Activated CD4-positive, alpha-beta memory T cell treated with anti-CD3 and anti-CD28 coated beads for 36 hours (primary cell): ENCODE data around the gene UTS2. TPM values are rescaled to one million over a fixed set of nuclear protein-coding genes. Genes with fewer than 3 reads are reported as not detected.

Experiments
- CTCF ChIA-PET: fragments of 350-600 bp; sonication (Branson Sonifier 250); formaldehyde crosslinking; loops from one replicate; lab custom pipeline; 2021; ENCODE audit warnings: antibody characterized with exemption, inconsistent platforms; lab: Charles Lee
- POLR2A ChIA-PET: fragments of 350-600 bp; sonication (Branson Sonifier 250); formaldehyde crosslinking; loops from one replicate; lab custom pipeline; 2021; ENCODE audit warnings: antibody characterized with exemption; lab: Charles Lee
- DNase-seq: peaks from one replicate; pipeline ENCODE4 v3.0.0-alpha.2; 2020
- H3K27ac Mint-ChIP-seq: one replicate; pipeline ENCODE4 v1.8.0; 2021; ENCODE audit warnings: mixed read lengths
- H3K27me3 Mint-ChIP-seq: one replicate; pipeline ENCODE4 v1.8.0; 2021; ENCODE audit warnings: mixed read lengths
- H3K36me3 Mint-ChIP-seq: one replicate; pipeline ENCODE4 v1.8.0; 2021; ENCODE audit warnings: mixed read lengths
- H3K4me1 Mint-ChIP-seq: one replicate; pipeline ENCODE4 v1.8.0; 2021; ENCODE audit warnings: low read depth, mixed read lengths
- H3K4me3 Mint-ChIP-seq: one replicate; pipeline ENCODE4 v1.8.0; 2021; ENCODE audit warnings: mild to moderate bottlenecking, mixed read lengths
- H3K9me3 Mint-ChIP-seq: one replicate; pipeline ENCODE4 v1.8.0; 2021; ENCODE audit warnings: mixed read lengths
- intact Hi-C: fragments of 100-400 bp; cut with micrococcal nuclease; formaldehyde crosslinking; loops from one replicate; pipeline ENCODE4 v1.15.1; 2023
- total RNA-seq, 2 experiments: library from RNA; stranded (reverse); gene quantifications; one replicate each; pipeline ENCODE4 v1.2.3, GENCODE V29; 2021

UTS2 gene
- total RNA-seq, 2 experiments from 2014 or later, result not detected

DNA sequence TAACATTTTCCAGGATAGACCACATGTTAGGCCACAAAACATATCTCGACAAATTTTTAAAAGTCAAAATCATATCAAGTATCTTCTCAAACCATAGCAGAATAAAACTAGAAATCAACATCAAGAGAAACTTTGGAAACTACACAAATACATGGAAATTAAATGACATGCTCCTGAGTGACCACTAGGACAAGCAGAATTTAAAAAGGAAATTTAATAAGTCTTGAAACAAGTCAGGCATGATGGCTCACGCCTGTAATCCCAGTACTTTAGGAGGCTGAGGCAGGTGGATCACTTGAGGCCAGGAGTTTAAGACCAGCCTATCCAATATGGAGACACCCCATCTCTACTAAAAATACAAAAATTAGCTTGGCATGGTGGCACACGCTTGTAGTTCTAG lies 26.4 kb upstream of the UTS2 start:
- ChIA-PET POLR2A (no interaction called here), CTCF (no interaction called here)
- Mint-ChIP-seq H3K27ac (no peak overlapping the region), H3K9me3 (peaks cover 8% of the 10 kb centered on the region), H3K4me1 (no peaks in the 10 kb centered on the region), H3K4me3 (no peak overlapping the region), H3K36me3 (peaks cover 5% of the 10 kb centered on the region), H3K27me3 (peaks cover 7% of the 10 kb centered on the region)
- intact Hi-C loops, result no loop called here
- DNase-seq, result no peak

DNA sequence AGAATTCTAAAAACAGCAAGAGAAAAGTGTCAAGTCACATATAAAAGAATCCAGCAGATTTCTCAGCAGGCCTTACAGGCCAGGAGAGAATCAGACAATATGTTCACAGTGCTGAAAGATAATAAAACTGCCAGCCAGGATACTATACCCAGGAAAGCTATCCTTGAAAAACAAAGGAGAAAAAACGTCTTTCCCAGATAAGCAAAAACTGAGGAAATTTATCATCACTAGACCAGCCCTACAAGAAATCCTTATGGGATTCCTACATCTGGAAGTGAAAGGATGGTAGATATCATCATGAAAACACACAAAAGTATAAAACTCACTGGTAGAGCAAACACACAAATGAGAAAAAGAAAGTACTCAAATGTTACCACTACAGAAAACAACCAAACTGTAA lies 25.2 kb upstream of the UTS2 start:
- H3K27me3 Mint-ChIP-seq, result peaks cover 7% of the 10 kb centered on the region
- H3K36me3 Mint-ChIP-seq, result peaks cover 5% of the 10 kb centered on the region
- peaks cover 8% of the 10 kb centered on the region for H3K9me3 Mint-ChIP-seq
- DNase-seq, result no peak
- ChIA-PET CTCF (interaction anchor here (0.8 kb wide), 1 partner anchor 125 kb away, joined by 6 read pairs; no protein-coding TSS in a partner anchor), POLR2A (no interaction called here)
- intact Hi-C loops, result no loop called here
- H3K4me1 Mint-ChIP-seq, result no peaks in the 10 kb centered on the region
- H3K27ac Mint-ChIP-seq, result no peak overlapping the region
- no peak overlapping the region for H3K4me3 Mint-ChIP-seq

DNA sequence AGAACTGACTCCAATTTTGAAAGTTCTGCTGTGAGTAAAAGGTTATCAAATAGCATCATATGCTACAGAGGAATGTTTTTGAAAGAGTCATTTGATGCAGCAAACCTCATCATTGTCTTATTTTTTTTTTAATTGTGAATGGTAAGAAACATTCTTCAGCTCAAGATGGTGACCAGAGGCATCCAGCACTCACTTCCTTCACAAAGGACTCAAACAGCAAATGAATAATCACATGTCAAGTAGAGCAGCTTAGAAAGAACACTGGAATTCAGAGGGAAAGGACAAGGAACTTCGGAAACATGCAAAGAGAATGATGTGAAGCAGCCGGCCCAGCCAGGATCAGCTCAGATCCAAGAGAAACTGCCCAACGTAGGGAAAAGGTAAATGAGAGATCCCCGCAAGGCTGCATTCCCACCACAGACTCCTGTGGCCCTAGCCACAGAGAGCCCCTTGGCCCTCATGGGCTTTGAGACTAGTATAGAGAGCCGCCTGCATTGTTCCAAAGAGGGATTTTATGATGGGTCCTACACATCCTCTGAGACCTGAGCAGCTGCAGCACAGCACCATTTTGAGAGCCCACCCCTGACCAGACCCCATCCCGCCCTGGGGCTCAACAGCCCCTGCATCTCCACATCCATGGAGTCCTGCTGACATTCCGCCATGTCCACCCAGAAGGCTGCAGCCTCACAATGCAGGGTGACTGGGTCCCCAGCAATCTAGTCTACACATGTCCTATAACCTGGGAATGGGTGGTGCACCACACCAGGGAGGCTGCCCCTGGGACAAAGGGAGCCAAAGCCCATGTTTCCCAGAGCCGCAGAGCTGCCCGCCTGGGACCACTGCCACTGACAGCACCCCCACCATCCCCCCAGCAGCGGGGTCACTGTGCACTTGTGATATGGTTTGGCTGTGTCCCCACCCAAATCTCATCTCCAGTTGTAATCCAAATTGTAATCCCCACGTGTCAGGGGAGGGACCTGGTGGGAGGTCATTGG lies 21.2 kb upstream of the UTS2 start:
- intact Hi-C loops, result no loop called here
- DNase-seq, result no peak
- POLR2A ChIA-PET, result no interaction called here
- H3K27me3 Mint-ChIP-seq, result peaks cover 7% of the 10 kb centered on the region
- H3K4me1 Mint-ChIP-seq, result no peaks in the 10 kb centered on the region
- H3K27ac Mint-ChIP-seq, result no peak overlapping the region
- H3K9me3 Mint-ChIP-seq, result peaks cover 8% of the 10 kb centered on the region
- no peak overlapping the region for H3K4me3 Mint-ChIP-seq
- CTCF ChIA-PET, result interaction anchor here (0.6 kb wide), 1 partner anchor 878 kb away, joined by 5 read pairs; no protein-coding TSS in a partner anchor
- peaks cover 5% of the 10 kb centered on the region for H3K36me3 Mint-ChIP-seq

DNA sequence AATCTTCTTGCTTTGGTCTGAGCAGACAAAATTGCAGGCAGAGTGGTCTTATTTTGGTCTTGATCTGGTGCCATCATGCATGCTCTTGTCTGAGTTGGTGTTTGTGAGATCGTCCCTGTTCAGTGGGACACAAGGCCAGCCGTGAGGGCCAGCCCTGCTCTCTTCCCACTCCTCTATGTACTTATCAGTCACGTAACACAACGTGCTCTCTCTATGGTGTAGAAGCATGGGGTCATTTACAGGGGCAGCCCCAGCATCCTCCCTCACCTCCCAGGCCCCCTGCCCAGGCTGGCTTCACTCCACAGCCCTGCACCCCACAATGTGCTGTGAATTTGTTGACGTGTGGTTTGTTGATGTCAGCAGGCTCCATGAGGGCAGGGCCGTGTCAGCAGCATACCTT lies 18.3 kb upstream of the UTS2 start:
- Mint-ChIP-seq H3K4me3 (no peak overlapping the region), H3K9me3 (no peaks in the 10 kb centered on the region), H3K27me3 (peaks cover 2% of the 10 kb centered on the region), H3K4me1 (no peaks in the 10 kb centered on the region), H3K27ac (no peak overlapping the region), H3K36me3 (no peaks in the 10 kb centered on the region)
- intact Hi-C loops, result no loop called here
- ChIA-PET POLR2A (no interaction called here), CTCF (no interaction called here)
- DNase-seq, result no peak

DNA sequence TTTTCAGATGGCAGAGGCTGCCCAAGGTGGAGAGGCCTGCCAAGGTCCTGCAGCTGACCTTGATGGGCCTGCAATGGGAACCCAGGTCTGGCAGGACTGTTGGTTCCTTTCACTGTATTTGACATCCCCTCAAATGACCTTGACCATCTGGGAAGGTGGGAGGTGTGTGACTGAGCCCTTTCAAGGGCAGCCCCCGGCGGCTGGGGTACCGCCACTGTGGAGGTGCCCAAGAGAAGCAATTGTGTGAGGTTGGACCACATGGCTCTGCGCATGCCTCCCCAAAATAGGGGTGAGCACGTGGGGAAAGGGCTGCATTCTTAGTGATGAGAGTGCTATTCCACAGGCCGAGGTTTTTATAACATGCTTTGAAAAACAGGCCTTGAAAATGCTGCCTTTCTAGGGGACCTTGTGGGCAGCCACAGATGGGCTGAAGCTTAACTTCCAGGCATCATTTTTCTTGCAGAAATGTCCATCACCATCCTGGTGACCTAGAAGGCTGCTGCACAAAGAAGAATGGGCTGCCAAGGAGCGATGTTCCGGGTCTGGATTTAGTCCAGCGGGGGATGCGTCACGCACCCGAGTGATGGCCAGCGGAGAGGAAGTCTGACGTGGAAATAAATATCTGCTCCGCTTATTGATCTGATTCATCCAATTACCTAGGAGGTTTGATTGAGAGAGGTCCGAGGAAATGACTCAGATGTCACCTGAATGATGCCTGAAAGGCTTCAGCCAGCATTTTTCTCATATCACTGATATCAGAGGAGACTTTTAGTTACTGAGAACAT lies 16.5 kb upstream of the UTS2 start:
- no peak for DNase-seq
- H3K36me3 Mint-ChIP-seq, result no peaks in the 10 kb centered on the region
- H3K27me3 Mint-ChIP-seq, result no peaks in the 10 kb centered on the region
- no peak overlapping the region for H3K4me3 Mint-ChIP-seq
- CTCF ChIA-PET, result interaction anchor here (0.6 kb wide), 1 partner anchor 1116 kb away, joined by 3 read pairs; no protein-coding TSS in a partner anchor
- no peaks in the 10 kb centered on the region for H3K4me1 Mint-ChIP-seq
- intact Hi-C loops, result no loop called here
- H3K9me3 Mint-ChIP-seq, result no peaks in the 10 kb centered on the region
- POLR2A ChIA-PET, result no interaction called here
- H3K27ac Mint-ChIP-seq, result no peak overlapping the region

DNA sequence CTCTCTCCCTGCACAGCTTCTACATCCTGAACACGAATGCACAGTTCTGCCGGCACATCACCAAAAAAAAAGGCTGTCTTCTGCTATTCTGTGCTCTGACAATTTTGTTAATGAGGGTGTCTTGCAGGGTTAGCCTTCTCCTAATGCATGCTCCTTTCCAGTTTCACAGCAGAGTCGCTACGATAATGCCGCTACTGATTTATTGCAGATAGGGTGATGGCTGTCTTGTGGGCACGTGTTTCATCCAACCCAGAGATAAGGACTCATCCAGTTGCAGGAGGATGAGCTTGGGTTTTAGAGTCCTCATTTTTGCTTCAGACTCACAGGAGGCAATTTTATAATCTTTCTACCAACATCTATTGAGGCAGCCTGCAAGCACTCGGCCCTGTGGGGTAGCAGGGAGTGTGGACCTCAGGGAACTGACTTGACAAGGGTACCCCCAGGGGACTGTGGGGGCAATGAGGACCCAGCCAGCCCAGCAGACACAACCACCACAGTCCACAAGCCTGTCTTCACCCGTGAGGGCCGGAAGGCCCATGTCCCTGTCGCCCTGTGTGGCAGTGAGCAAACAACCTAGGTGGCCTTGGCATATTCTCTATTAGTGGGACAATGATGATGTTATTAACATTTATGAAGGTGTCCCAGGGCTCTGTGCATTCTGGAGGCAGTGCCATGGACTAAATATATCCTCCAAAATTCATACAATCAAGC lies 15.4 kb upstream of the UTS2 start:
- Mint-ChIP-seq H3K4me3 (no peak overlapping the region), H3K9me3 (no peaks in the 10 kb centered on the region), H3K36me3 (no peaks in the 10 kb centered on the region), H3K4me1 (no peaks in the 10 kb centered on the region), H3K27me3 (no peaks in the 10 kb centered on the region), H3K27ac (no peak overlapping the region)
- CTCF ChIA-PET, result no interaction called here
- POLR2A ChIA-PET, result no interaction called here
- DNase-seq, result no peak
- intact Hi-C loops, result no loop called here

DNA sequence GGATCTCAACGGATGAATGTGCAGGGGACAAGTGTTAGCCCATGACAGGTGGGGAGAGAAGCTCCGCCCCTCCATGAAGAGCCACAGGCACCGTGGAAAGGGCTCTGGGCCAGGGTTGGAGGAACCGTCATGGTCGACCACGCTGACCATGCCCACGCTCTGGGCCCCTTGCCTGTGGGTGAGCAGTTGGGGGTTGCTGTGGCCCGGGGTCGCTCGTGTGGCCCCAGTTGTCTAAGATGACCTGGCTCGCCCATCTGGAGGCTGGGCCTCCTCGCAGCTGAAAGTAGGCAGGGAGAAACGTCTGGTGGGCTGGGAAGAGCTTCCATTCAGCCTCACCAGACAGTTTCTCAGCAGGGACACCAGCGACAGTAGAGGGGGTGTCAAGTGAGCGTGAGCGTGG lies 13.1 kb upstream of the UTS2 start:
- CTCF ChIA-PET, result interaction anchor here (0.6 kb wide), 1 partner anchor 8 kb away, joined by 3 read pairs; no protein-coding TSS in a partner anchor
- Mint-ChIP-seq H3K27ac (no peak overlapping the region), H3K4me3 (no peak overlapping the region), H3K4me1 (no peaks in the 10 kb centered on the region), H3K27me3 (no peaks in the 10 kb centered on the region), H3K36me3 (no peaks in the 10 kb centered on the region), H3K9me3 (no peaks in the 10 kb centered on the region)
- POLR2A ChIA-PET, result no interaction called here
- intact Hi-C loops, result no loop called here
- no peak for DNase-seq

DNA sequence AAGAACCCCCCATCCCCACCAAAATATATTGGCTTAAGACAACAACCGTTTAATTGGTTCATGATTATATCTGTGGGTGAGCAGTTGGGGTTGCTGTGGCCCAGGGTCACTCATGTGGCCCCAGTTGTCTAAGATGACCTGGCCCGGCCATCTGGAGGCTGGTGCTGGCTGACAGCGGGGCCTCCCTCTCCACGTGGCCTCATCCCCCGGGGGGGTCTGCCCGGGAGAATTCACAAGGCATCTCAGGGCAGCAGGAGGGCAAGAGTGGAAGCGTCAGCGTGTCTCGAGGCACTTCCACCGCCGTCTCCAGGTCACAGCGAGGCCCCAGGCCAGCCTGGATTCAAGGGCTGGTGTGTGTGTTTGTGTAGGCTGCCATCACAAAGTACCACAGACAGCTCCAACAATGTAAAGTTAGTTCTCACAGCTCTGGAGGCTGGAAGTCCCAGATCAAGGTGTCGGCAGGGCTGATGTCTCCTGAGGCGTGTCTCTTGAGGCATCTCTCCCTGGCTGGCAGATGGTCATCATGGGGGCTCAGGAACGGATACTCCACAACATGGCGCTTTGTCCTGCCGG lies 11.0 kb upstream of the UTS2 start:
- no peaks in the 10 kb centered on the region for H3K9me3 Mint-ChIP-seq
- no peaks in the 10 kb centered on the region for H3K36me3 Mint-ChIP-seq
- DNase-seq, result no peak
- POLR2A ChIA-PET, result no interaction called here
- no peak overlapping the region for H3K4me3 Mint-ChIP-seq
- H3K27ac Mint-ChIP-seq, result no peak overlapping the region
- H3K4me1 Mint-ChIP-seq, result no peaks in the 10 kb centered on the region
- intact Hi-C loops, result no loop called here
- H3K27me3 Mint-ChIP-seq, result no peaks in the 10 kb centered on the region
- CTCF ChIA-PET, result no interaction called here

DNA sequence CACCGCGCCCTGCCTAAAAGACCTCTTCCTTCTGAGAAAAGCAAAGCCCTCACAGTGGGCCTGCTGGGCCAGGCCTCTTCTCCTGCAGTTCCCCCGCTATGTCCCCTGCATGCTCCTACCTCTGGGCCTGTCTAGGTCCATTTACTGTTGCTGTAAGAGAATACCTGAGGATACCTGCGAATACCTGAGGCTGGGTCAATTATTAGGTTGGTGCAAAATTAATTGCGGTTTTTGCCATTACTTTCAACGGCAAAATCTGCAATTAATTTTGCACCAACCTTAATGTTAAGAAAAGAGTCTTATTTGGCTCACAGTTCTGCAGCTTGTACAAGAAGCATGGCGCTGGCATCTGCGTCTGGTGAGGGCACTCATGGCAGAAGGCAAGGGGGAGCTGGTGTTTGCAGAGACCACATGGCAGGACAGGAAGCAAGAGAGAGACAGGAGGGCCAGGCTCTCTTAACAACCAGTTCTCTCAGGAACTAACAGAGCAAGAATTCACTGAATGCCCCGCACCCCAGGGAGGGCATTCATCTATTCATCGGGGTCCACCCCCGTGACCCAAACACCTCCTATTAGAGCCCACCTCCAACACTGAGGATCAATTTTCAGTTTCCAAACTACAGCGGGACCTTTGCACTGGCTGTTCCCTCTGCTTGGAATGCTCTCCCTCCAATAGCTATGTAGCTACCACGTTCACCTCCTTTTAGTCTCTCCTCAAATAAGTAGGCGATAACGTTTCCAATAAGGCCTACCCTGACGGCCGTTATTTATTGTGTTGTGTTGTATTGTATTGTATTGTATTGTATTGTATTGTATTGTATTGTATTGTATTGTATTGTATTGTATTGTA lies 9.6 kb upstream of the UTS2 start:
- no peaks in the 10 kb centered on the region for H3K4me1 Mint-ChIP-seq
- H3K36me3 Mint-ChIP-seq, result no peaks in the 10 kb centered on the region
- no peak for DNase-seq
- no peak overlapping the region for H3K4me3 Mint-ChIP-seq
- no peaks in the 10 kb centered on the region for H3K27me3 Mint-ChIP-seq
- no peaks in the 10 kb centered on the region for H3K9me3 Mint-ChIP-seq
- ChIA-PET POLR2A (no interaction called here), CTCF (no interaction called here)
- H3K27ac Mint-ChIP-seq, result no peak overlapping the region
- intact Hi-C loops, result no loop called here

DNA sequence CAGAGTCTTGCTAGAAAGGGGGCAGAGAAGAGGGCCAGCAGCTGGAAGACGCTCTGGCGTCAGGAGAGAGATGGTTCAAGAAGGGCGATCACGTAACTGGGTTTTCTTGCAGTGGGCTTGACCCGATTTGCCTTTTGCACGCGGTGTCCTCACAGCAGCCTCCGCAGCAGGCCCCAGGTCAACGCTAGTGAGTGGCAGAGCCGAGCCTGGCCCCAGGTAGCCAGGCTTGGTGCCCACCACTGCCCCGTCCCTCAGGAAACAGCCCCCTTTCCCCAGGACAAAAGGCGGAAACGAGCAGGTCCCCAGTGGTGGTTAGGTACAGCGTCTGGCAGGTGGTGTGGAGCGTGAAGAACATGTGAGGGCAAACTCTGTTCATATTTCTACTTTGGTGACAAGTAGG lies 8.6 kb upstream of the UTS2 start:
- POLR2A ChIA-PET, result no interaction called here

DNA sequence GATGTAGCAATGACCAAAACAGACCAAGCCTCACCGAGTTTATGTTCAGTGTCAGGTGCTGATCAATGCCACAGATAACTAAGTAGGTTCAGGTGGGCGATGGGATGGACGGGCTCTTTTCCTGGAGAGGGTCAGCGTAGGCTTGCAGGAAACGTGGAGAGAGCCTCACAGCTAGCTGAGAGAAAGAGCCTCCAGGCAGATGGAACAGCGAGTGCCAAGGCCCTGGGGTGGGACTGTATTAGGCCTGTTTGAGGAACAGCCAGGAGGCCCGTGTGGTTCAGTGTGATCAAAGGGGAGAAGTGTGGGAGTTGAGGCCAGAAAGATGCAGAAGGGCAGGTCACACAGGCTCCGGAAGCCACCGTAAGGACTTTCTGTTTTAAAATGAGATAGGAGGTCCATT lies 7.3 kb upstream of the UTS2 start:
- no peak for DNase-seq
- Mint-ChIP-seq H3K4me1 (peaks cover 2% of the 10 kb centered on the region), H3K36me3 (no peaks in the 10 kb centered on the region), H3K4me3 (no peak overlapping the region), H3K27ac (no peak overlapping the region), H3K27me3 (no peaks in the 10 kb centered on the region), H3K9me3 (no peaks in the 10 kb centered on the region)
- ChIA-PET POLR2A (no interaction called here), CTCF (no interaction called here)
- intact Hi-C loops, result no loop called here

More for the DNA sequence above, 8.6 kb upstream of the UTS2 start:
- no peaks in the 10 kb centered on the region for H3K4me1 Mint-ChIP-seq
- DNase-seq, result no peak
- CTCF ChIA-PET, result no interaction called here
- H3K36me3 Mint-ChIP-seq, result no peaks in the 10 kb centered on the region
- intact Hi-C loops, result no loop called here
- no peak overlapping the region for H3K4me3 Mint-ChIP-seq
- no peak overlapping the region for H3K27ac Mint-ChIP-seq
- no peaks in the 10 kb centered on the region for H3K27me3 Mint-ChIP-seq
- H3K9me3 Mint-ChIP-seq, result no peaks in the 10 kb centered on the region
